ENCODE measurements around the gene TNRC6C.

TNRC6C gene

DNA sequence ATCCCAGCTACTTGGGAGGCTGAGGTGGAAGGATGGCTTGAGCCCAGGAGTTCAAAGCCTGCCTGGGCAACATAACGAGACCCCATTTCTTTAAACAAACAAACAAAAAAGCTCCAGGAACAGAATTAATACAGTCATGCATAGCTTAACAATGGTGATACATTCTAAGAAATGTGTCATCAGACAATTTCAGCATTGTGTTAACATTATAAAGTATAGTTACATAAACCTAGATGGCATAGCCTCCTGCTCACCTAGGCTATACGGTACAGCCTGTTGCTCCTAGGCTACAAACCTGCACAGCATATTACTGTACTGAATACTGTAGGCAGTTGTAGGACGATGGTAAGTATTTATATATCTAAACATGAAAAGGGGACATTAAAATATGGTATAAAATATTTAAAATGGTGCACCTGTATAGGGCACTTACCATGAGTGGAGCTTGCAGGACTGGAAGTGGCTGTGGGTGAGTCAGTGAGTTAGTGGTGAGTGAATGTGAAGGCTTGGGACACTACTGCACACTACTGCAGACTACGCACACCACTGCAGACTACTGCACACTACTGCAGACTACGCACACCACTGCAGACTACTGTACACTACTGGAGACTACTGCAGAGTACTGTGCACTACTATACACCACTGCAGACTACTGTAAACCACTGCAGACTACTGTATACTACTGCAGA is 95.4 kb downstream of the TNRC6C start:
- DNase-seq (ENCODE audit: low read depth), result no peak
- TF ChIP-seq, protein P1, sequence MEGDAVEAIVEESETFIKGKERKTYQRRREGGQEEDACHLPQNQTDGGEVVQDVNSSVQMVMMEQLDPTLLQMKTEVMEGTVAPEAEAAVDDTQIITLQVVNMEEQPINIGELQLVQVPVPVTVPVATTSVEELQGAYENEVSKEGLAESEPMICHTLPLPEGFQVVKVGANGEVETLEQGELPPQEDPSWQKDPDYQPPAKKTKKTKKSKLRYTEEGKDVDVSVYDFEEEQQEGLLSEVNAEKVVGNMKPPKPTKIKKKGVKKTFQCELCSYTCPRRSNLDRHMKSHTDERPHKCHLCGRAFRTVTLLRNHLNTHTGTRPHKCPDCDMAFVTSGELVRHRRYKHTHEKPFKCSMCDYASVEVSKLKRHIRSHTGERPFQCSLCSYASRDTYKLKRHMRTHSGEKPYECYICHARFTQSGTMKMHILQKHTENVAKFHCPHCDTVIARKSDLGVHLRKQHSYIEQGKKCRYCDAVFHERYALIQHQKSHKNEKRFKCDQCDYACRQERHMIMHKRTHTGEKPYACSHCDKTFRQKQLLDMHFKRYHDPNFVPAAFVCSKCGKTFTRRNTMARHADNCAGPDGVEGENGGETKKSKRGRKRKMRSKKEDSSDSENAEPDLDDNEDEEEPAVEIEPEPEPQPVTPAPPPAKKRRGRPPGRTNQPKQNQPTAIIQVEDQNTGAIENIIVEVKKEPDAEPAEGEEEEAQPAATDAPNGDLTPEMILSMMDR (IDR thresholded peaks at IDR 0.05; ENCODE audit: control insufficient read depth, insufficient read depth, low read depth, low read length, missing control alignments), result no peak
- no peak overlapping the region for H3K4me3 ChIP-seq (ENCODE audit: control insufficient read depth, low read depth, low read length)

DNA sequence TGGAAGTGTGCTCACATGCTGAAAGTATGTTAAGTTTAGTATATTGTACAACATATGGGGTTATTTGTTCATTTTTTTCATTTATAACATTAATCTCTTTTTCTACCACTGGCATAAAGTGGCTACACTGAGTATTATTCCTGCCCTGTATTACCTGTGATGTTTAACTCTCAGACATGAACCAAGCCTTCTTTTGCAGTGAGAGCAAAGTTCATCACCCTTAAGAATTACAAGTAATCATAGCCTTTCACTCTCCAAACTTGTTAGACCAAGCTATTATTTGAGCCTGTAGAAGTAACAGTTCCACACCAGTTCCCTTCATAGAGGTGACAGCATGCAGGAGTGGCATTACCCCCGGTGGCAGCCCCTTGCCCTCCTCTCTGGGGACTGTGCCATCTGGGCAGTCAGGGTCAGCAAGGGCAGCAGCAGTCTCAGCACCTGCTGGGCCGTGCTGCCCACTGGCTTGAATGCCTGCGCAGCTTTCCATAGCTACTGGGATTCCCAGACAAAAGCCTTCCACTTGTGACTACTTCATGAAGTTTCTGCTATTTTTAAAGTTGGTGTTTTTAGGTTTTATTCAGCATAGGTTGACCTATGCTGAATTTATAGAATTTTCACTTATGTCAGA is 98.7 kb downstream of the TNRC6C start:
- DNase-seq (ENCODE audit: low read depth), result no peak
- no peak overlapping the region for H3K4me3 ChIP-seq (ENCODE audit: control insufficient read depth, low read depth, low read length)
- TF ChIP-seq, protein P1 (IDR thresholded peaks at IDR 0.05; ENCODE audit: control insufficient read depth, insufficient read depth, low read depth, low read length, missing control alignments), result no peak

GRCh38 chr17:78058001-78058400 is 99.5 kb downstream of the TNRC6C start:
- H3K4me3 ChIP-seq (ENCODE audit: control insufficient read depth, low read depth, low read length), result no peak overlapping the region
- TF ChIP-seq, protein P1 (IDR thresholded peaks at IDR 0.05; ENCODE audit: control insufficient read depth, insufficient read depth, low read depth, low read length, missing control alignments), result no peak
- DNase-seq (ENCODE audit: low read depth), result no peak

- H3K4me3 ChIP-seq (ENCODE audit: control insufficient read depth, low read depth, low read length), result no peak overlapping the region
- DNase-seq (ENCODE audit: low read depth), result no peak
- TF ChIP-seq, protein P1 (IDR thresholded peaks at IDR 0.05; ENCODE audit: control insufficient read depth, insufficient read depth, low read depth, low read length, missing control alignments), result no peak
Measured at GRCh38 chr17:78058581-78058980, 100.1 kb downstream of the TNRC6C start.

- TF ChIP-seq, protein P1 (IDR thresholded peaks at IDR 0.05; ENCODE audit: control insufficient read depth, insufficient read depth, low read depth, low read length, missing control alignments), result no peak
- DNase-seq (ENCODE audit: low read depth), result no peak
- H3K4me3 ChIP-seq (ENCODE audit: control insufficient read depth, low read depth, low read length), result no peak overlapping the region
Measured at GRCh38 chr17:78062596-78062995, 104.1 kb downstream of the TNRC6C start.

GRCh38 chr17:78063489-78063888 is 105.0 kb downstream of the TNRC6C start:
- no peak for DNase-seq (ENCODE audit: low read depth)
- H3K4me3 ChIP-seq (ENCODE audit: control insufficient read depth, low read depth, low read length), result no peak overlapping the region
- TF ChIP-seq, protein P1 (IDR thresholded peaks at IDR 0.05; ENCODE audit: control insufficient read depth, insufficient read depth, low read depth, low read length, missing control alignments), result no peak
